Adrenal gland (tissue), 12 donors: ENCODE measurements around the gene WFIKKN2. TPM values are rescaled to one million over a fixed set of nuclear protein-coding genes. Genes with fewer than 3 reads are reported as not detected.

Source experiments
- DNase-seq, 7 donors: peaks; one replicate each; pipeline ENCODE4 v3.0.0-alpha.2; 2019 to 2020
- H3K27ac ChIP-seq, 5 donors: fragments of 200-600 bp; sonication (generic) in 4 of 5; 1 replicate in 3 of 5; 2 replicates in 2 of 5; pipeline versions ENCODE4 v1.5.1 to v1.8.0; 2016 to 2020; ENCODE audit warnings: mild to moderate bottlenecking in 1 of 5
- H3K27me3 ChIP-seq: fragments of 200-600 bp; 2 replicates; pipeline ENCODE4 v1.8.0; 2021
- H3K36me3 ChIP-seq, 2 donors: fragments of 200-600 bp; replicated peaks in 1 of 2; 1 replicate in 1 of 2; 2 replicates in 1 of 2; pipeline versions ENCODE4 v1.5.1 to v1.8.0; 2018 to 2022
- H3K4me1 ChIP-seq, 2 donors: fragments of 200-600 bp; replicated peaks in 1 of 2; 1 replicate in 1 of 2; 2 replicates in 1 of 2; pipeline versions ENCODE4 v1.5.1 to v1.8.0; 2018 to 2021
- H3K4me3 ChIP-seq, 4 donors: fragments of 200-600 bp; sonication (generic) in 3 of 4; one replicate each; pipeline ENCODE4 v1.5.1; 2016 to 2018
- H3K9me3 ChIP-seq, 3 donors: fragments of 200-600 bp; sonication (generic) in 1 of 3; replicated peaks in 1 of 3; 1 replicate in 2 of 3; 2 replicates in 1 of 3; pipeline versions ENCODE4 v1.5.1 to v1.8.0; 2016 to 2021
- POLR2A ChIP-seq, 2 donors: fragments of 450-650 bp; IDR thresholded peaks; one replicate each; pipeline ENCODE4 v1.6.1; 2017; ENCODE audit warnings: antibody characterized with exemption in 2 of 2, mild to moderate bottlenecking in 2 of 2, moderate library complexity in 1 of 2
- WGBS, 4 donors: extraction: QIAGEN DNeasy Blood & Tissue Kit in 2 of 4; methylation state at CpG; one replicate each; pipeline versions ENCODE4 v1.1.5 to v1.1.7; 2013 to 2017; 5-methylcytosine and 5-hydroxymethylcytosine counted together
- intact Hi-C, 2 donors: fragments of 100-400 bp; cut with DNase I; formaldehyde crosslinking; loops; one replicate each; pipeline versions ENCODE4 v1.14.1 to v1.15.0; 2022 to 2023
- polyA plus RNA-seq, 3 donors: library from polyadenylated mRNA; stranded (reverse); fragments of 200-250 nt in 2 of 3; fragments of 350-450 nt in 1 of 3; fragmentation: Illumina TruSeq in 1 of 3; extraction: RNeasy Lipid Tissue Mini Kit (QIAGEN cat#74804) in 1 of 3; gene quantifications; one replicate each; pipeline ENCODE4 v1.2.3, GENCODE V29; 2013 to 2014
- total RNA-seq, 9 donors: library from RNA; depleted of rRNA in 4 of 9; stranded (reverse); fragments of >200 nt in 4 of 9; fragments of 120-200 nt in 1 of 9; fragmentation: NEBNext Ultra II Directional in 1 of 9; extraction: Animal tissue kit (Norgen Biotek cat#: 25700) in 1 of 9; gene quantifications; one replicate each; pipeline versions ENCODE4 v1.1.0 to v1.2.4, GENCODE V29; 2013 to 2023
- TF ChIP-seq, protein P1 (sequence below), 6 experiments: fragments of 450-650 bp in 4 of 6; fragments of 200-600 bp in 2 of 6; sonication (generic) in 1 of 6; IDR thresholded peaks; 1 replicate in 5 of 6; 2 replicates in 1 of 6; pipeline versions ENCODE4 v1.5.1 to v1.8.0; 2016 to 2021; ENCODE audit warnings: antibody characterized with exemption in 6 of 6, mild to moderate bottlenecking in 2 of 6, moderate library complexity in 1 of 6
- donor health status: healthy with polysubstance abuse.
- donor health status: Bipolar disorder and iron deficiency.
- donor health status: DM: yes; HTN: yes; CAD: no.
- donor health status: DM: no; HTN: no; CAD: no.
- donor health status: DM: no; HTN: no; CAD: no.
- donor health status: DM: yes; HTN: yes; CAD: no.

The WFIKKN2 gene
- total and polyA plus RNA-seq, 12 donors = 0.81 to 4.3 (median 1.4) TPM

DNA sequence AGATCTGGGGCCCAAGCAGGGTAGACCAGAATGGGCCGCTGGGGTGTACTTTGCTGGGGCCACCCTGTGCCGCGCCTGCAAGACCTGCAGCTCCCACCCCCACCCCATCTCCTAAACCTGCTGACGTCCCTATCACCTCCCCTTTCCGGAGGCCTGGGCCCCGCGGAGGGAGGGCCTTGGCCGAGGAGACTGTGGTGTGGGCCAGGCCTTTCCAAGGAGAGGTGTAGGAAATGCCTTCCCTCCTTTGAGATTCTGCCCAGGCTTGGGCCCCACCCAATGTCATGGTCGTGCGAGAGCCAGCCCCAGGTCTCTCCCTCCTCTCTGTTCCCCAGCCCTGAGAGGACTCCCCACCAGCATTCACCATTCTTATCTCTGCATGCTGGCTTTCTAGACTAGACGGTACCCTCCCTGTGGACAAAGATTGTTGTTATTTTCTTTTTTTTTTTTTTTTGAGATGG, 3.9 kb upstream of the WFIKKN2 start:
- no peaks in the 10 kb centered on the region for H3K27me3 ChIP-seq
- WGBS, 4 donors = 57 to 69% (median 63%) methylated on average over 5 to 11 of the region's 11 CpGs
- no peak overlapping the region for H3K4me3 ChIP-seq
- H3K9me3 ChIP-seq = no peaks in the 10 kb centered on the region
- DNase-seq = no peak
- no peaks in the 10 kb centered on the region for H3K36me3 ChIP-seq
- intact Hi-C loops = loop anchor here in 1 of 2 donors (10.0 kb wide), 1 partner anchor 287 kb away; the partner anchor contains the start of gene SPATA20
- no peaks in the 10 kb centered on the region for H3K4me1 ChIP-seq
- TF ChIP-seq, protein P1, sequence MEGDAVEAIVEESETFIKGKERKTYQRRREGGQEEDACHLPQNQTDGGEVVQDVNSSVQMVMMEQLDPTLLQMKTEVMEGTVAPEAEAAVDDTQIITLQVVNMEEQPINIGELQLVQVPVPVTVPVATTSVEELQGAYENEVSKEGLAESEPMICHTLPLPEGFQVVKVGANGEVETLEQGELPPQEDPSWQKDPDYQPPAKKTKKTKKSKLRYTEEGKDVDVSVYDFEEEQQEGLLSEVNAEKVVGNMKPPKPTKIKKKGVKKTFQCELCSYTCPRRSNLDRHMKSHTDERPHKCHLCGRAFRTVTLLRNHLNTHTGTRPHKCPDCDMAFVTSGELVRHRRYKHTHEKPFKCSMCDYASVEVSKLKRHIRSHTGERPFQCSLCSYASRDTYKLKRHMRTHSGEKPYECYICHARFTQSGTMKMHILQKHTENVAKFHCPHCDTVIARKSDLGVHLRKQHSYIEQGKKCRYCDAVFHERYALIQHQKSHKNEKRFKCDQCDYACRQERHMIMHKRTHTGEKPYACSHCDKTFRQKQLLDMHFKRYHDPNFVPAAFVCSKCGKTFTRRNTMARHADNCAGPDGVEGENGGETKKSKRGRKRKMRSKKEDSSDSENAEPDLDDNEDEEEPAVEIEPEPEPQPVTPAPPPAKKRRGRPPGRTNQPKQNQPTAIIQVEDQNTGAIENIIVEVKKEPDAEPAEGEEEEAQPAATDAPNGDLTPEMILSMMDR (IDR thresholded peaks at IDR 0.05) = no peak
- no peak for TF ChIP-seq POLR2A (IDR thresholded peaks at IDR 0.05)
- peak overlapping the region in 1 of 5 donors; percentile 29 for H3K27ac ChIP-seq

DNA sequence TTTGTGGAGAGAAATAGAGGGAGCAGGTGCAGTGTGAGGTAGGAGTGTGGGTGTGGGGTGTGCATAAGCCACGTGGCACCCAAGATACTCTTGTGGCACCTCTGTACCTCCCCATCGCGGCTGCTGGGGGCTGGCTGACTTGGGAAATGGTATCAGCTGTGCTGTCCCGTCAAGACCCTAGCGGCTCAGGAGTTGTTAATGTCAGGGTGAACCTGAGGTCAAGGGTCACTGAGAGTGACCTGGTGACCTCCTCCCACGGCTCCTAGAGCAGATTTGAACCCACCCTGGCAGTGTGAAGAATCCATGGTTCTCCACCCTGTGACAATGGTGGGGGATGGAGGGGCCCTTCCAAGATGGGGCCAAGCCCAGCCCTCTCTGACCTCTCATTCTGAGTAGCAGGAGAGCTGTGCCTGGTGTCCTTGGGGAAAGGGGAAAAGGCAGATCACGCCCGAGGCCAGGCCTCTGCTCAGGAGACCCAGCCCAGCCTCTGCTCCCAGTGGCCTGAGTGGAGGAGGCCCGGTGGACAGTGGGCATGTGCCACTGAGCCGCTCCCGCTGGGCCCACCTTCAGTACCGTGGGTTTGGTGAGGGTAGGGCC, 3.0 kb upstream of the WFIKKN2 start:
- Histone ChIP-seq H3K27me3 (no peaks in the 10 kb centered on the region), H3K4me1 (no peaks in the 10 kb centered on the region), H3K4me3 (no peak overlapping the region), H3K36me3 (no peaks in the 10 kb centered on the region), H3K9me3 (no peaks in the 10 kb centered on the region), H3K27ac (no peak overlapping the region)
- no peak for DNase-seq
- WGBS, 4 donors = 81 to 96% (median 85%) methylated on average over 9 to 12 of the region's 12 CpGs
- TF ChIP-seq POLR2A (IDR thresholded peaks at IDR 0.05) = no peak
- TF ChIP-seq, protein P1 (IDR thresholded peaks at IDR 0.05) = no peak
- intact Hi-C loops = loop anchor here in 1 of 2 donors (10.0 kb wide), 1 partner anchor 288 kb away; the partner anchor contains the start of gene SPATA20

DNA sequence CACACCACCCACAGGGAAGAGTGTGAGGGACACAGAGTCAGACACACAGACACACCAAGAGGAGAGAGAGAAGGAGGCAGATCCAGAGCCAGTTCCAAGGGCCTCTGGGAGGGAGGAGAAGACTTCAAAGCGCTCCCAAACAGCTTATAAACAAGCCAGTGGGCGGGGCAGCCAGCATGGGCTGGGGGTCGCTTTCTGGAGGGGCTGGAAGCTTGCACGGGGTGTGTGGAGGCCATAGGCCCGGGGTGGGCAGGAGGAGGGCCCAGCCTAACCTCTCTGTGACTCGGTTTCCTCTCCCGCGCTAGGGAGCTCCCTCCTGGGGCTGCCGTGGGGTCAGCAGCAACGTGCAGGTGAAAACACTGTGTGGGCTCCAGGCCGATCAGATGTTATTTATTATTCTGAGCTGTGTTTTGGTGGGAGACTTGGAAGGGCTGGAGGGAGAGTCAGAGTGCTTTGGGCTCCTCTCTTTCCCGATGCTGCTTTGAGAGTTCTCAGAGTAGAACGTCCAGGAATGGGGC, 2.5 kb upstream of the WFIKKN2 start:
- no peaks in the 10 kb centered on the region for H3K36me3 ChIP-seq
- H3K27me3 ChIP-seq = no peaks in the 10 kb centered on the region
- 83 to 87% (median 84%) methylated on average over 8 to 13 of the region's 13 CpGs for WGBS, 4 donors
- H3K4me3 ChIP-seq = no peak overlapping the region
- H3K9me3 ChIP-seq = no peaks in the 10 kb centered on the region
- TF ChIP-seq POLR2A (IDR thresholded peaks at IDR 0.05) = no peak
- TF ChIP-seq, protein P1 (IDR thresholded peaks at IDR 0.05) = no peak
- H3K27ac ChIP-seq = no peak overlapping the region
- H3K4me1 ChIP-seq = no peaks in the 10 kb centered on the region
- intact Hi-C loops = loop anchor here in 1 of 2 donors (10.0 kb wide), 1 partner anchor 288 kb away; the partner anchor contains the start of gene SPATA20
- no peak for DNase-seq

DNA sequence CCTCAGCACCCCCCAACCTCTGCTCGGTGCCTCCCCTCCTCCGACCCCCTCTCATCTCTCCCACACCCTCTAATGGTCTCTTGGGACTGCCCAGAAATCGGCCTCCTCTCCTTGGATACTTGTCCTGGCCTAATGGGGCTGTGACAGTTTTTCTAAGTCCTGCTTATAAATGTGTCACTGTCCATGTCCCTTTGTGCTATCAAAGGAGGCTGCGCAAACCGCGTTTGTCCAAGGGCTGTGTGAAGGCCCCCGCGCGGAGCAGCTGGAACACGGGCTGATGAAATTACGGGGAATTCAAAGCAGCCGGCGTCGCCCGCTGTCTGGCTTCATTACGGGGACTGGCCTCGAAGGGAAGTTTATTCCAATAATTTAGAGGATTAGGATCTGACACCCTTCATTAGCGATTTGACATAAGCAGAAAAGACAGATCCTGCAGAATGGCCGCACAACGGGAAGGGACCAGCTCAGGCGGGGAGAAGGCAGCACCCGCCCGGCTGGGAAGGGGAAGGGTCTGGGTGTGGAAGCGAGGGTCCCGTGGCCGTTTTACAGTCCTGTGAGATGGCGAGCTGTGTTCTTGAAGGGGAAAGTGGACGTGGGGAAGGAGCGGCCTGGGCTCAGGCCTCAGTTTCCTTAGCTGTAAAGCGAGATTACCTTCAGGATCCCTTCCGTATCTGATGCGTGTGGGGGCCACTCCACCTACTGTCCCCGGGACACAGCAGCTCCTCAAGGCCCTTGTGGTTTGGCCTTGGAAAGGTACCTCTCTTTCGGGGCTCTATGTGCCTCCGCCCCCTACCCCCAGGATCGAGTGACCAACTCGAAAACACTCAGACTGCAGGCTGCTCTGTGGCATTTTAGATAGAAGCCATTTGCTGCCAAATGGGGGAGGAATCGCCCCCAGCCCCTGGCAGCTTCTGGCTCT, 1.6 kb upstream of the WFIKKN2 start:
- WGBS, 4 donors = 84 to 91% (median 89%) methylated on average over 29 to 38 of the region's 38 CpGs
- Histone ChIP-seq H3K4me1 (no peaks in the 10 kb centered on the region), H3K36me3 (no peaks in the 10 kb centered on the region), H3K27me3 (no peaks in the 10 kb centered on the region), H3K4me3 (no peak overlapping the region), H3K9me3 (no peaks in the 10 kb centered on the region), H3K27ac (no peak overlapping the region)
- intact Hi-C loops = loop anchor here in 1 of 2 donors (10.0 kb wide), 1 partner anchor 289 kb away; the partner anchor contains the start of gene SPATA20
- TF ChIP-seq, protein P1 (IDR thresholded peaks at IDR 0.05) = no peak
- no peak for TF ChIP-seq POLR2A (IDR thresholded peaks at IDR 0.05)
- no peak for DNase-seq
